ENCODE data around the gene BACE1. TPM values are rescaled to one million over a fixed set of nuclear protein-coding genes. Genes with fewer than 3 reads are reported as not detected.

Gene BACE1
- total RNA-seq, 1 experiment from 2014 or later: 12.4 TPM

- Histone ChIP-seq H3K27me3 (ENCODE audit: control insufficient read depth, insufficient read depth, low read length) (no peaks in the 10 kb centered on the region), H3K4me3 (ENCODE audit: insufficient read depth, low read depth, low read length) (no peak overlapping the region), H3K36me3 (replicated peaks; ENCODE audit: control insufficient read depth, insufficient read depth, low read length) (peaks cover 3% of the 10 kb centered on the region; the same call in 1 of the 2 replicates)
- no peak for DNase-seq
Measured at GRCh38 chr11:117298195-117298594, 17.9 kb downstream of the BACE1 start.

GRCh38 chr11:117296881-117297280 lies 19.2 kb downstream of the BACE1 start:
- no peak overlapping the region for H3K4me3 ChIP-seq (ENCODE audit: insufficient read depth, low read depth, low read length)
- DNase-seq: no peak
- no peaks in the 10 kb centered on the region for H3K27me3 ChIP-seq (ENCODE audit: control insufficient read depth, insufficient read depth, low read length)
- peaks cover 4% of the 10 kb centered on the region for H3K36me3 ChIP-seq (replicated peaks; ENCODE audit: control insufficient read depth, insufficient read depth, low read length)

DNA sequence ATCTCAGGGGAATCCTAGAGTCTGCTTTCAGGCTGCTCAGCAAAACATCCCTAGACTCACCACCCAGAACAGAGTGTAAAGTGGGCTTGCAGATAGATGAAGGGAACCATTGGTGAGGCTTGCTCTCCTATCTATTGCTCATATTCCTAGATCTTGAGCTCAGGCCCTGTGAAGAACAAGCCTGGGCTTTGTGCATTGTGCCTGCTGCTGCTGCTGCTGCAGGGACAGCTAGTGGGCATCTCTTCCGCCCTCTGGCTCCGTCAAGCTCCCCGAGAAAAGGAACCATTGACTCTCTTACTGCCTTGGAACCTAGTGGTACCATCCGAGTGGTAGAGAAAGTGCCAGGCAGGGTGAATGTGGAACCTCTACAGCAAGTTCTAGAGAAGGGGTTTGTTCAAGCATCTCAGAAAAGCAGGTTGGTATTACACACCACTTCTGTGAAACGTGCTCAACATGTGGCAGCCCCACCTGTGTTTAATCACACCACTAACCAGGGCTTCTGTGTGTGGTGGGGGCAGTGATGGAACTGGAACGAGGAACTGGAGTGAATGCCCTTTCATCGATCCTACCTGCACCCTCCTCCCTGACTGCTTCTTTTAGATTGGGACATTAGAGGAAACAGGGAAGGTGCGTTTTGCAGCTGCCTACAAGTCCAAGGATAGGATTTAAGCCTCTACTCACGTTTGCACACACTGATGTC lies 20.5 kb downstream of the BACE1 start:
- Histone ChIP-seq H3K27me3 (ENCODE audit: control insufficient read depth, insufficient read depth, low read length) (no peaks in the 10 kb centered on the region), H3K36me3 (replicated peaks; ENCODE audit: control insufficient read depth, insufficient read depth, low read length) (peaks cover 8% of the 10 kb centered on the region), H3K4me3 (ENCODE audit: insufficient read depth, low read depth, low read length) (no peak overlapping the region)
- DNase-seq: no peak

GRCh38 chr11:117292616-117293015 lies 23.4 kb downstream of the BACE1 start:
- Histone ChIP-seq H3K27me3 (ENCODE audit: control insufficient read depth, insufficient read depth, low read length) (no peaks in the 10 kb centered on the region), H3K4me3 (ENCODE audit: insufficient read depth, low read depth, low read length) (no peak overlapping the region), H3K36me3 (replicated peaks; ENCODE audit: control insufficient read depth, insufficient read depth, low read length) (peaks cover 12% of the 10 kb centered on the region)
- DNase-seq: no peak

- peaks cover 12% of the 10 kb centered on the region for H3K36me3 ChIP-seq (replicated peaks; ENCODE audit: control insufficient read depth, insufficient read depth, low read length)
- H3K4me3 ChIP-seq (ENCODE audit: insufficient read depth, low read depth, low read length): no peak within 1 kb of the TSS
- no peak for DNase-seq
- H3K27me3 ChIP-seq (ENCODE audit: control insufficient read depth, insufficient read depth, low read length): no peaks in the 10 kb centered on the region
Measured at GRCh38 chr11:117290809-117291396, 25.2 kb downstream of the BACE1 start, which contains the start of gene BACE1-AS. BACE1-AS (plus strand) TSS chr11:117291346.

DNA sequence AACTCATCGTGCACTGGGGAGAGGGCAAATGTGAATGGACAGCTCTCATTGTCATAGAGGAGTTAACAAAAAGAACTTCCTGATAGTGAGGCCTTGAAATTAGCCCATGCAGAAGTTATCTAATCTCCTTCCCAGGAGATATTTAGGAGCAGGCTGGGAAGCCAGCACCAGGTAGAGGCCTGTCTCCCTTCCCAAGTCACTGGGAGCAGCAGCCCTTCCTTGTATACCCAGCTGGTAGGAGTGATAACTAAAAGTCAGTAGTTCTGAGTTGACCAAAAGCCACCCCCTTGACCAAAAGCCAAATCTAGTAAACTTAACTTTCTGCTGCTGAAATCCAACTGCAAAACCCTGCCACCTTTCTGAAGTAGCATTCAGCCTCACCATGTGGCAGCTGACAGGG lies 26.3 kb downstream of the BACE1 start:
- Histone ChIP-seq H3K27me3 (ENCODE audit: control insufficient read depth, insufficient read depth, low read length) (no peaks in the 10 kb centered on the region), H3K36me3 (replicated peaks; ENCODE audit: control insufficient read depth, insufficient read depth, low read length) (peaks cover 14% of the 10 kb centered on the region), H3K4me3 (ENCODE audit: insufficient read depth, low read depth, low read length) (no peak overlapping the region)
- no peak for DNase-seq

DNA sequence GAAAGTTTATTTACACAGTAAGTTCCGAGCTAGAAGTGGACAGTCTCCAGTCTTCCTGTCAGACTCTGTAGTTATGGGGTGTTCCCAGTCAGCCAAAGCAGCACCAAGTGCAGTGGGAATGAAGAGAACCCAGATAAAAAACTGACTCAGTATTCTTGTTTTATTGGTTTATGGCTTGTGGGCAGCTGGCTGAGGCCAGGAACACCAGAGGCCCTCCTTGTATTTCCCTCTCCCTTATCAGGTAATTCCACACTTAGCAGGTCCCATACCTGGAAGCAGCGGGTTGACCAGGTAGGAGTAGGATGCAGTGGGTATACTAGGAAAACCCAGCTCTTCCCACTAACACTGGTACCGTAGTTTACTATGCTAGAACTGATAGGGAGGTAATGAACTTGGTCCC lies 28.4 kb downstream of the BACE1 start:
- H3K27me3 ChIP-seq (ENCODE audit: control insufficient read depth, insufficient read depth, low read length): no peaks in the 10 kb centered on the region
- H3K36me3 ChIP-seq (replicated peaks; ENCODE audit: control insufficient read depth, insufficient read depth, low read length): peaks cover 12% of the 10 kb centered on the region
- no peak for DNase-seq
- no peak overlapping the region for H3K4me3 ChIP-seq (ENCODE audit: insufficient read depth, low read depth, low read length)

GRCh38 chr11:117286588-117286987 lies 29.5 kb downstream of the BACE1 start:
- DNase-seq: no peak
- Histone ChIP-seq H3K4me3 (ENCODE audit: insufficient read depth, low read depth, low read length) (no peak overlapping the region), H3K27me3 (ENCODE audit: control insufficient read depth, insufficient read depth, low read length) (no peaks in the 10 kb centered on the region), H3K36me3 (replicated peaks; ENCODE audit: control insufficient read depth, insufficient read depth, low read length) (peaks cover 13% of the 10 kb centered on the region)

DNA sequence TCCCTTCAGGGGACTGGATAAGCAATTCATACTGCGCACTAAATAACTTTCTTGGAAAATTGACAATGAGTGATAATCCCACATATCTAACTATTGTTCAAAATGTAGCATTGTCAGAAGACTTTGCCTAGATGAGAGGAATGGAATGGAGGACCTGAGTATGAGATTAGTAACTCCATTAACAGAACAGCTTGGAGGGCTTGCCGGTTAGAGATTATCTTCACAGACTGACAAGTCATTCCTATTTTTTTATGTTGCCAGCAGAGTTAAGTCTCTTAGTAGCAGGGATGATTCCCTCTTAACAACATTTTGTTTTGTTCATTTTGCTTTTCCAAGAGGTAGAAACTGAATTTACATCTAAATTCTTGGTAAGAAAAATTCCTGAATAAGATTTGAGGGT lies 32.0 kb downstream of the BACE1 start:
- H3K36me3 ChIP-seq (replicated peaks; ENCODE audit: control insufficient read depth, insufficient read depth, low read length): peaks cover 10% of the 10 kb centered on the region
- no peak for DNase-seq

GRCh38 chr11:117282956-117283355 lies 33.1 kb downstream of the BACE1 start:
- H3K36me3 ChIP-seq (replicated peaks; ENCODE audit: control insufficient read depth, insufficient read depth, low read length): peaks cover 10% of the 10 kb centered on the region
- DNase-seq: no peak
- no peaks in the 10 kb centered on the region for H3K27me3 ChIP-seq (ENCODE audit: control insufficient read depth, insufficient read depth, low read length)
- H3K4me3 ChIP-seq (ENCODE audit: insufficient read depth, low read depth, low read length): no peak overlapping the region

More for the DNA sequence above, 32.0 kb downstream of the BACE1 start:
- no peaks in the 10 kb centered on the region for H3K27me3 ChIP-seq (ENCODE audit: control insufficient read depth, insufficient read depth, low read length)
- no peak overlapping the region for H3K4me3 ChIP-seq (ENCODE audit: insufficient read depth, low read depth, low read length)

GRCh38 chr11:117281869-117282268 lies 34.2 kb downstream of the BACE1 start:
- DNase-seq: no peak
- H3K4me3 ChIP-seq (ENCODE audit: insufficient read depth, low read depth, low read length): no peak overlapping the region
- H3K27me3 ChIP-seq (ENCODE audit: control insufficient read depth, insufficient read depth, low read length): no peaks in the 10 kb centered on the region
- peaks cover 10% of the 10 kb centered on the region for H3K36me3 ChIP-seq (replicated peaks; ENCODE audit: control insufficient read depth, insufficient read depth, low read length)

DNA sequence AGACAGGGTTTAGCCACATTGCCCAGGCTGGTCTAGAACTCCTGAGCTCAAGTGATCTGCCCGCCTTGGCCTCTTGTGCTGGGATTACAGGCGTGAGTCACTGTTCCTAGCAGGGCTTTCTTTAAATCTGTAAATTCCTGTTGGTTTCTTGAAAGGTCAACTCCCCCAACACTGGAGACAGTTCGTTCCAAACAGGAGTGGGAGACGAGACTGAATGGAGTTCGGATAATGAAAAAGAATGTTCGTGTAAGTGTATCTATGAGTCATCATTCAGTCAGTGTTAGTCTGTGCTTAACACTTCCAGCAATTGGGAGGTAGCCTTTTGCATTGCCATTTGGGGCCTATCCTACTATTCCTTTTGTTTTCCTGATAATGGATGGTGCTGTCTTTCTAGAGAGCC lies 34.9 kb downstream of the BACE1 start:
- Histone ChIP-seq H3K27me3 (ENCODE audit: control insufficient read depth, insufficient read depth, low read length) (no peaks in the 10 kb centered on the region), H3K36me3 (replicated peaks; ENCODE audit: control insufficient read depth, insufficient read depth, low read length) (peaks cover 10% of the 10 kb centered on the region), H3K4me3 (ENCODE audit: insufficient read depth, low read depth, low read length) (no peak overlapping the region)
- DNase-seq: no peak

DNA sequence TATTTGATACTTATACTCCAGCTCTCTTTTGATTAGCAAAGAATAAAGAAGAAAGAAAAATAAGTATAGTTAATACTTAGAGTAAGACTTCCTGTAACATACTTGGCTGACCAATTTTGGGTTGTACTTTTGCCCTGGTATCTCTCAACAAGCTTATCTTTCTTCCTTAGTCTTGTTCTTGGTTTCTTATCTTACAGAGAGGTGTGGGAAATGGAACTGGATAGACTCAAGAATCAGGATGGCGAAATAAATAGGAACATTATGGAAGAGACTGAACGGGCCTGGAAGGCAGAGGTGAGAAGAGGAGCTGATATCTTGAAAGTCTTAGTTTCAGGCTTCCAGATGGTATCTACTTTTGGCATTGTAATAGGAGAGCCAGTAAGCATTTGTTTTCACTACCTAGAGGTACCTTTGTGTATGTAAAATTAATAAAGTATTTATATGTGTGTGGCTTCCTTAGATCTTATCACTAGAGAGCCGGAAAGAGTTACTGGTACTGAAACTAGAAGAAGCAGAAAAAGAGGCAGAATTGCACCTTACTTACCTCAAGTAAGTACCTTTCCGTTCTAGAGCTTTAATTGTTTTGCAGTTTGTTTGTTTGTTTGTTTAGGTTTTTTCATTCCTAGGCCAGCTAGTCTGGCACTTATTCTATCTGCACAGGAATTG lies 36.2 kb downstream of the BACE1 start:
- no peak for DNase-seq
- Histone ChIP-seq H3K36me3 (replicated peaks; ENCODE audit: control insufficient read depth, insufficient read depth, low read length) (peaks cover 6% of the 10 kb centered on the region), H3K27me3 (ENCODE audit: control insufficient read depth, insufficient read depth, low read length) (no peaks in the 10 kb centered on the region), H3K4me3 (ENCODE audit: insufficient read depth, low read depth, low read length) (no peak overlapping the region)

DNA sequence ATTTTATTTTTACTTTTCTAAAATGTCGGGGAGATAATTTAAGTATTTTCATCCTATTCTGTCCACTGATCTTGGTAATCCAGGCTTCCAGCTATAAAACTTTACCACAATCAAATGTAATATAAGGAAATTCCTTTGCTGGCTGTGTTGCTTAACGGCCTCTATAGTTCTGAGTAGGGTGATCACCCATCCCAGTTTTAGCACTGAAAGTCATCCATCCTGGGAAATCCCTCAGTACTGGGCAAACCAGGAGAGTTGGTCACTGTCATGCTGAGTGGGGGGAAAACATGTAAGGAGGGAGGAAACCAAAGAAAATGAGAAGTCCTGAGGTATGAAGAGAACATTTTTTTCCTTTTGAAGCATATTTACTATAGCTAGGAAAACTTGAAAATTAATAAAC lies 37.7 kb downstream of the BACE1 start:
- no peak for DNase-seq
- Histone ChIP-seq H3K27me3 (ENCODE audit: control insufficient read depth, insufficient read depth, low read length) (no peaks in the 10 kb centered on the region), H3K36me3 (replicated peaks; ENCODE audit: control insufficient read depth, insufficient read depth, low read length) (peaks cover 6% of the 10 kb centered on the region), H3K4me3 (ENCODE audit: insufficient read depth, low read depth, low read length) (no peak overlapping the region)
